Measurements from ENCODE around the gene CLK3.

Gene CLK3

DNA sequence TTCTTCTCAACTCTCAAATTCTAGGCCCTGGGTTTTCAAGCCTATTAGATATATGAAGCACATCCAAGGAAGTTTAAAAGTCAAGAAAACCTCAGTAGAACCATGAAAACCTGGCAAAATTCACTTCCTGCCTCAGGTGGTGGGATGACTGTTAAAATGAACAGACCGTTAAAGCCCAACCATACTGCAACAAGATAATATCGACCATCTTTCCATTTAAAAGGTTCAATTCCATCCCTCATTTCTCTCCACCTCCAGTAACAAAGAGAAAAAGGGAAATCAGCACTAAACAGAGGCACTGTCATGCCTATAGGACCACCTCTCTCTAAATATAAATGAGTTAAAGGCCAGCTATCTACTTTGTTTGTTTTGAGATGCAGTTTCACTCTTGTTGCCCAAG lies 49.0 kb downstream of the CLK3 start:
- no peak overlapping the region for H3K4me2 ChIP-seq (ENCODE audit: low read depth, low read length, poor library complexity, severe bottlenecking)
- H3K9me3 ChIP-seq (ENCODE audit: insufficient read depth, low read length), result no peaks in the 10 kb centered on the region
- TF ChIP-seq, protein P1, sequence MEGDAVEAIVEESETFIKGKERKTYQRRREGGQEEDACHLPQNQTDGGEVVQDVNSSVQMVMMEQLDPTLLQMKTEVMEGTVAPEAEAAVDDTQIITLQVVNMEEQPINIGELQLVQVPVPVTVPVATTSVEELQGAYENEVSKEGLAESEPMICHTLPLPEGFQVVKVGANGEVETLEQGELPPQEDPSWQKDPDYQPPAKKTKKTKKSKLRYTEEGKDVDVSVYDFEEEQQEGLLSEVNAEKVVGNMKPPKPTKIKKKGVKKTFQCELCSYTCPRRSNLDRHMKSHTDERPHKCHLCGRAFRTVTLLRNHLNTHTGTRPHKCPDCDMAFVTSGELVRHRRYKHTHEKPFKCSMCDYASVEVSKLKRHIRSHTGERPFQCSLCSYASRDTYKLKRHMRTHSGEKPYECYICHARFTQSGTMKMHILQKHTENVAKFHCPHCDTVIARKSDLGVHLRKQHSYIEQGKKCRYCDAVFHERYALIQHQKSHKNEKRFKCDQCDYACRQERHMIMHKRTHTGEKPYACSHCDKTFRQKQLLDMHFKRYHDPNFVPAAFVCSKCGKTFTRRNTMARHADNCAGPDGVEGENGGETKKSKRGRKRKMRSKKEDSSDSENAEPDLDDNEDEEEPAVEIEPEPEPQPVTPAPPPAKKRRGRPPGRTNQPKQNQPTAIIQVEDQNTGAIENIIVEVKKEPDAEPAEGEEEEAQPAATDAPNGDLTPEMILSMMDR (IDR thresholded peaks at IDR 0.05; ENCODE audit: insufficient read depth, low read length, poor library complexity, severe bottlenecking), result no peak
- no peak for TF ChIP-seq EZH2phosphoT487 (conservative IDR thresholded peaks at IDR 0.05; ENCODE audit: low read length)
- no peak overlapping the region for H2AFZ ChIP-seq (ENCODE audit: low read depth, low read length, severe bottlenecking)
- H4K20me1 ChIP-seq (ENCODE audit: low read depth, low read length), result no peaks in the 10 kb centered on the region
- no peak overlapping the region for H3K9ac ChIP-seq (ENCODE audit: low read length)
- H3K9me2 ChIP-seq (replicated peaks; ENCODE audit: insufficient read depth, low read length), result no peaks in the 10 kb centered on the region
- H3K79me2 ChIP-seq (ENCODE audit: insufficient read depth, low read length), result 0 out of 2 replicates have a peak, but pooled peaks cover 11% of the 10 kb centered on the region
- H3K27me3 ChIP-seq (ENCODE audit: low read length), result no peaks in the 10 kb centered on the region
- 0 out of 2 replicates have a peak, but pooled peaks cover 8% of the 10 kb centered on the region for H3F3A ChIP-seq (ENCODE audit: insufficient read depth)
- H3K27ac ChIP-seq (ENCODE audit: low read depth, low read length), result no peak overlapping the region
- peaks cover 5% of the 10 kb centered on the region; the same call in 1 of the 2 replicates for H3K36me3 ChIP-seq (ENCODE audit: low read length)
- H3K4me3 ChIP-seq (ENCODE audit: insufficient read depth, low read length, poor library complexity, severe bottlenecking), result no peak overlapping the region

DNA sequence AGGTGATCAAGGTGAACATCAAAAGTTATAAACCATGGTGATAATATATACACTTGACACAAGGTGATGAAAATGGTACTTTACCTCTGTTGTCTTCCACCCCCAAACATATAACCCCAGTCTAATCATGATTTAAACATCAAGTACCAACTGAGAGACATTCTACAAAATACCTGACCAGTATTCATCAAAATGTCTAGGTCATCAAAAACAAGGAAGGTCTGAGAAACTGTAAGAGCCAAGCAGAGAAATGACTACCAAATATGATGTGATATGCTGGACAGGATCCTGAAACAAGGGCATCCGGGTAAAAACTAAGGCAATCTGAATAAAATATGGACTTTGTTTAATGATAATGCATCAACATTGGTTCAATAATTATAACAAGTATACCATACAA lies 52.3 kb downstream of the CLK3 start:
- no peaks in the 10 kb centered on the region for H3K9me2 ChIP-seq (replicated peaks; ENCODE audit: insufficient read depth, low read length)
- H3K9ac ChIP-seq (ENCODE audit: low read length), result no peak overlapping the region
- H3K4me3 ChIP-seq (ENCODE audit: insufficient read depth, low read length, poor library complexity, severe bottlenecking), result no peak overlapping the region
- TF ChIP-seq, protein P1 (IDR thresholded peaks at IDR 0.05; ENCODE audit: insufficient read depth, low read length, poor library complexity, severe bottlenecking), result no peak
- no peak for TF ChIP-seq EZH2phosphoT487 (conservative IDR thresholded peaks at IDR 0.05; ENCODE audit: low read length)
- H3F3A ChIP-seq (ENCODE audit: insufficient read depth), result 0 out of 2 replicates have a peak, but pooled peaks cover 4% of the 10 kb centered on the region
- no peaks in the 10 kb centered on the region for H3K79me2 ChIP-seq (ENCODE audit: insufficient read depth, low read length)
- no peak overlapping the region for H3K4me2 ChIP-seq (ENCODE audit: low read depth, low read length, poor library complexity, severe bottlenecking)
- H2AFZ ChIP-seq (ENCODE audit: low read depth, low read length, severe bottlenecking), result no peak overlapping the region
- no peaks in the 10 kb centered on the region for H4K20me1 ChIP-seq (ENCODE audit: low read depth, low read length)
- no peaks in the 10 kb centered on the region for H3K27me3 ChIP-seq (ENCODE audit: low read length)
- no peak overlapping the region for H3K27ac ChIP-seq (ENCODE audit: low read depth, low read length)
- no peaks in the 10 kb centered on the region for H3K9me3 ChIP-seq (ENCODE audit: insufficient read depth, low read length)
- H3K36me3 ChIP-seq (ENCODE audit: low read length), result 0 out of 2 replicates have a peak, but pooled peaks cover 2% of the 10 kb centered on the region

- Histone ChIP-seq H4K20me1 (ENCODE audit: low read depth, low read length) (no peaks in the 10 kb centered on the region), H3F3A (ENCODE audit: insufficient read depth) (0 out of 2 replicates have a peak, but pooled peaks cover 4% of the 10 kb centered on the region), H3K4me2 (ENCODE audit: low read depth, low read length, poor library complexity, severe bottlenecking) (no peak overlapping the region), H3K79me2 (ENCODE audit: insufficient read depth, low read length) (no peaks in the 10 kb centered on the region), H3K36me3 (ENCODE audit: low read length) (0 out of 2 replicates have a peak, but pooled peaks cover 2% of the 10 kb centered on the region), H3K9ac (ENCODE audit: low read length) (no peak overlapping the region), H3K27ac (ENCODE audit: low read depth, low read length) (no peak overlapping the region), H2AFZ (ENCODE audit: low read depth, low read length, severe bottlenecking) (no peak overlapping the region), H3K4me3 (ENCODE audit: insufficient read depth, low read length, poor library complexity, severe bottlenecking) (no peak overlapping the region), H3K9me2 (replicated peaks; ENCODE audit: insufficient read depth, low read length) (no peaks in the 10 kb centered on the region), H3K27me3 (ENCODE audit: low read length) (no peaks in the 10 kb centered on the region), H3K9me3 (ENCODE audit: insufficient read depth, low read length) (no peaks in the 10 kb centered on the region)
- no peak for TF ChIP-seq EZH2phosphoT487 (conservative IDR thresholded peaks at IDR 0.05; ENCODE audit: low read length)
- TF ChIP-seq, protein P1 (IDR thresholded peaks at IDR 0.05; ENCODE audit: insufficient read depth, low read length, poor library complexity, severe bottlenecking), result no peak
These were observed 54.0 kb downstream of the CLK3 start for GRCh38 chr15:74669627-74670026.
